MM.1S (cell line): ENCODE measurements around the gene CNGB1.

Experiments
- EZH2phosphoT487 ChIP-seq: fragments of 300-600 bp; sonication (generic); IDR thresholded peaks from 2 replicates; pipeline ENCODE4 v1.6.1; 2018; ENCODE audit warnings: antibody characterized with exemption, low read length
- TF ChIP-seq, protein P1 (sequence below): fragments of 300-600 bp; sonication (generic); IDR thresholded peaks from 2 replicates; pipeline ENCODE4 v1.5.1; 2016; ENCODE audit warnings: antibody characterized with exemption, low read length, mixed read lengths

DNA sequence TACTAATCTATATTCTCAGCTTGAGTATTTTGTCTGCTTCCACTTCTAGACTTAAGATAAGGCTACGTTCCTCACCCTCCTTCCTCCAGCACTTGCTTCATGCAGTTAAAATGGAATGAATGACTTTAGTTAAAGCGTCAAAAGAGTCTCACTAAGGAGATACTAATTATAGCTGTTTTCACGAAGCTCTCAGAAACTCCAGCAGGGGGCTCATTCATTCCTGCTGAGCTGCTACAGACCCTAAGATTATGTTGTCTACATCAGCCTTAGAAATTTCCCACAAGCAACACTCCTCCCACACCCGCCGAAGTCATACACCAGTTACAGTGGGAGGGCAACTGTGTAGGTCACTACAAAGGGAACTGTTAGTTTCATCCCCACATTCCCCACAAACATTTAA is 111.6 kb downstream of the CNGB1 start:
- TF ChIP-seq, protein P1, sequence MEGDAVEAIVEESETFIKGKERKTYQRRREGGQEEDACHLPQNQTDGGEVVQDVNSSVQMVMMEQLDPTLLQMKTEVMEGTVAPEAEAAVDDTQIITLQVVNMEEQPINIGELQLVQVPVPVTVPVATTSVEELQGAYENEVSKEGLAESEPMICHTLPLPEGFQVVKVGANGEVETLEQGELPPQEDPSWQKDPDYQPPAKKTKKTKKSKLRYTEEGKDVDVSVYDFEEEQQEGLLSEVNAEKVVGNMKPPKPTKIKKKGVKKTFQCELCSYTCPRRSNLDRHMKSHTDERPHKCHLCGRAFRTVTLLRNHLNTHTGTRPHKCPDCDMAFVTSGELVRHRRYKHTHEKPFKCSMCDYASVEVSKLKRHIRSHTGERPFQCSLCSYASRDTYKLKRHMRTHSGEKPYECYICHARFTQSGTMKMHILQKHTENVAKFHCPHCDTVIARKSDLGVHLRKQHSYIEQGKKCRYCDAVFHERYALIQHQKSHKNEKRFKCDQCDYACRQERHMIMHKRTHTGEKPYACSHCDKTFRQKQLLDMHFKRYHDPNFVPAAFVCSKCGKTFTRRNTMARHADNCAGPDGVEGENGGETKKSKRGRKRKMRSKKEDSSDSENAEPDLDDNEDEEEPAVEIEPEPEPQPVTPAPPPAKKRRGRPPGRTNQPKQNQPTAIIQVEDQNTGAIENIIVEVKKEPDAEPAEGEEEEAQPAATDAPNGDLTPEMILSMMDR = peak; percentile 14; the same call in 1 of the 2 replicates
- no peak for TF ChIP-seq EZH2phosphoT487
